ENCODE data around the gene MARCHF3.

The MARCHF3 gene

GRCh38 chr5:126971455-126972031 is 58.8 kb downstream of the MARCHF3 start:
- Histone ChIP-seq H3K23ac (ENCODE audit: low read length) (no peak overlapping the region), H2BK5ac (ENCODE audit: low read length) (no peak overlapping the region), H3K27me3 (ENCODE audit: insufficient read depth, low read length, poor library complexity) (no peaks in the 10 kb centered on the region), H4K8ac (ENCODE audit: low read depth, low read length) (no peak overlapping the region), H3K18ac (ENCODE audit: low read length) (no peak overlapping the region), H3K27ac (ENCODE audit: low read depth, low read length) (no peak overlapping the region), H3K9ac (ENCODE audit: low read length) (no peak overlapping the region), H3K56ac (ENCODE audit: low read length) (no peak overlapping the region), H2BK15ac (replicated peaks; ENCODE audit: low read depth) (no peak overlapping the region), H3K4ac (ENCODE audit: low read depth, low read length) (no peak overlapping the region), H3K79me1 (ENCODE audit: low read length) (no peaks in the 10 kb centered on the region), H3K4me2 (ENCODE audit: low read length) (no peak overlapping the region), H2BK120ac (ENCODE audit: low read depth, low read length) (no peak overlapping the region), H3K36me3 (ENCODE audit: control insufficient read depth, insufficient read depth, low read length) (no peaks in the 10 kb centered on the region), H2AK5ac (ENCODE audit: low read length) (no peak overlapping the region), H3K4me1 (ENCODE audit: control insufficient read depth, low read depth, low read length) (peaks cover 4% of the 10 kb centered on the region), H3K4me3 (ENCODE audit: low read length) (no peak overlapping the region), H4K5ac (ENCODE audit: low read length) (no peak overlapping the region), H3K79me2 (ENCODE audit: control insufficient read depth, insufficient read depth, low read length) (no peaks in the 10 kb centered on the region)
- no CpG with 5 or more reads among the region's 1 CpG for WGBS (ENCODE audit: extremely low coverage, insufficient coverage, low lambda C conversion rate)
- DNase-seq: no peak

GRCh38 chr5:126970517-126971017 is 59.8 kb downstream of the MARCHF3 start:
- Histone ChIP-seq H3K27ac (ENCODE audit: low read depth, low read length) (no peak overlapping the region), H3K23ac (ENCODE audit: low read length) (no peak overlapping the region), H2BK15ac (replicated peaks; ENCODE audit: low read depth) (no peak overlapping the region)

GRCh38 chr5:126969548-126969947 is 60.8 kb downstream of the MARCHF3 start:
- no peak overlapping the region for H4K5ac ChIP-seq (ENCODE audit: low read length)
- H3K4me1 ChIP-seq (ENCODE audit: control insufficient read depth, low read depth, low read length): peaks cover 4% of the 10 kb centered on the region
- H4K8ac ChIP-seq (ENCODE audit: low read depth, low read length): no peak overlapping the region
- no peak overlapping the region for H2BK15ac ChIP-seq (replicated peaks; ENCODE audit: low read depth)
- H2AK5ac ChIP-seq (ENCODE audit: low read length): no peak overlapping the region
- no peak overlapping the region for H3K56ac ChIP-seq (ENCODE audit: low read length)
- no peaks in the 10 kb centered on the region for H3K79me2 ChIP-seq (ENCODE audit: control insufficient read depth, insufficient read depth, low read length)
- H3K23ac ChIP-seq (ENCODE audit: low read length): no peak overlapping the region
- H3K27ac ChIP-seq (ENCODE audit: low read depth, low read length): no peak overlapping the region
- no peak overlapping the region for H2BK120ac ChIP-seq (ENCODE audit: low read depth, low read length)
- no peak overlapping the region for H3K9ac ChIP-seq (ENCODE audit: low read length)
- no peak overlapping the region for H3K4me2 ChIP-seq (ENCODE audit: low read length)
- H3K79me1 ChIP-seq (ENCODE audit: low read length): no peaks in the 10 kb centered on the region
- no peak overlapping the region for H3K18ac ChIP-seq (ENCODE audit: low read length)
- no CpG with 5 or more reads among the region's 2 CpGs for WGBS (ENCODE audit: extremely low coverage, insufficient coverage, low lambda C conversion rate)
- no peak overlapping the region for H3K4ac ChIP-seq (ENCODE audit: low read depth, low read length)
- H3K4me3 ChIP-seq (ENCODE audit: low read length): no peak overlapping the region
- no peaks in the 10 kb centered on the region for H3K36me3 ChIP-seq (ENCODE audit: control insufficient read depth, insufficient read depth, low read length)
- H3K27me3 ChIP-seq (ENCODE audit: insufficient read depth, low read length, poor library complexity): no peaks in the 10 kb centered on the region
- no peak overlapping the region for H2BK5ac ChIP-seq (ENCODE audit: low read length)
- DNase-seq: no peak

More at GRCh38 chr5:126970517-126971017, 59.8 kb downstream of the MARCHF3 start:
- Histone ChIP-seq H3K4me1 (ENCODE audit: control insufficient read depth, low read depth, low read length) (peaks cover 4% of the 10 kb centered on the region), H2BK5ac (ENCODE audit: low read length) (no peak overlapping the region), H2AK5ac (ENCODE audit: low read length) (no peak overlapping the region), H3K79me1 (ENCODE audit: low read length) (no peaks in the 10 kb centered on the region), H3K4me2 (ENCODE audit: low read length) (no peak overlapping the region), H4K5ac (ENCODE audit: low read length) (no peak overlapping the region), H3K79me2 (ENCODE audit: control insufficient read depth, insufficient read depth, low read length) (no peaks in the 10 kb centered on the region), H3K27me3 (ENCODE audit: insufficient read depth, low read length, poor library complexity) (no peaks in the 10 kb centered on the region), H4K8ac (ENCODE audit: low read depth, low read length) (no peak overlapping the region), H3K4ac (ENCODE audit: low read depth, low read length) (no peak overlapping the region), H3K36me3 (ENCODE audit: control insufficient read depth, insufficient read depth, low read length) (no peaks in the 10 kb centered on the region), H2BK120ac (ENCODE audit: low read depth, low read length) (no peak overlapping the region), H3K56ac (ENCODE audit: low read length) (no peak overlapping the region), H3K4me3 (ENCODE audit: low read length) (no peak overlapping the region), H3K9ac (ENCODE audit: low read length) (no peak overlapping the region), H3K18ac (ENCODE audit: low read length) (no peak overlapping the region)
- no CpG with 5 or more reads among the region's 2 CpGs for WGBS (ENCODE audit: extremely low coverage, insufficient coverage, low lambda C conversion rate)
- DNase-seq: no peak

GRCh38 chr5:126967808-126968466 is 62.4 kb downstream of the MARCHF3 start:
- H3K27ac ChIP-seq (ENCODE audit: low read depth, low read length): no peak overlapping the region
- H3K56ac ChIP-seq (ENCODE audit: low read length): no peak overlapping the region
- H2BK120ac ChIP-seq (ENCODE audit: low read depth, low read length): no peak overlapping the region
- no peaks in the 10 kb centered on the region for H3K79me2 ChIP-seq (ENCODE audit: control insufficient read depth, insufficient read depth, low read length)
- H3K4me1 ChIP-seq (ENCODE audit: control insufficient read depth, low read depth, low read length): peaks cover 4% of the 10 kb centered on the region
- no peak overlapping the region for H2BK5ac ChIP-seq (ENCODE audit: low read length)
- H2AK5ac ChIP-seq (ENCODE audit: low read length): no peak overlapping the region
- no peak overlapping the region for H3K23ac ChIP-seq (ENCODE audit: low read length)
- H3K4me3 ChIP-seq (ENCODE audit: low read length): no peak overlapping the region
- no peak for DNase-seq
- no peak overlapping the region for H3K4me2 ChIP-seq (ENCODE audit: low read length)
- no peak overlapping the region for H3K4ac ChIP-seq (ENCODE audit: low read depth, low read length)
- no peak overlapping the region for H4K8ac ChIP-seq (ENCODE audit: low read depth, low read length)
- H4K5ac ChIP-seq (ENCODE audit: low read length): no peak overlapping the region
- H3K9ac ChIP-seq (ENCODE audit: low read length): no peak overlapping the region
- H3K27me3 ChIP-seq (ENCODE audit: insufficient read depth, low read length, poor library complexity): no peaks in the 10 kb centered on the region
- H2BK15ac ChIP-seq (replicated peaks; ENCODE audit: low read depth): no peak overlapping the region
- no peak overlapping the region for H3K18ac ChIP-seq (ENCODE audit: low read length)
- no CpG with 5 or more reads among the region's 2 CpGs for WGBS (ENCODE audit: extremely low coverage, insufficient coverage, low lambda C conversion rate)
- no peaks in the 10 kb centered on the region for H3K79me1 ChIP-seq (ENCODE audit: low read length)
- no peaks in the 10 kb centered on the region for H3K36me3 ChIP-seq (ENCODE audit: control insufficient read depth, insufficient read depth, low read length)

GRCh38 chr5:126965487-126965886 is 64.9 kb downstream of the MARCHF3 start:
- no peak overlapping the region for H2BK5ac ChIP-seq (ENCODE audit: low read length)
- H3K56ac ChIP-seq (ENCODE audit: low read length): no peak overlapping the region
- no peak overlapping the region for H3K4me3 ChIP-seq (ENCODE audit: low read length)
- H3K27me3 ChIP-seq (ENCODE audit: insufficient read depth, low read length, poor library complexity): no peaks in the 10 kb centered on the region
- H3K23ac ChIP-seq (ENCODE audit: low read length): no peak overlapping the region
- H3K4me2 ChIP-seq (ENCODE audit: low read length): no peak overlapping the region
- H3K79me2 ChIP-seq (ENCODE audit: control insufficient read depth, insufficient read depth, low read length): no peaks in the 10 kb centered on the region
- H2AK5ac ChIP-seq (ENCODE audit: low read length): no peak overlapping the region
- no peak overlapping the region for H2BK120ac ChIP-seq (ENCODE audit: low read depth, low read length)
- no peak overlapping the region for H2BK15ac ChIP-seq (replicated peaks; ENCODE audit: low read depth)
- H4K5ac ChIP-seq (ENCODE audit: low read length): no peak overlapping the region
- H4K8ac ChIP-seq (ENCODE audit: low read depth, low read length): no peak overlapping the region
- no peak overlapping the region for H3K27ac ChIP-seq (ENCODE audit: low read depth, low read length)
- H3K79me1 ChIP-seq (ENCODE audit: low read length): no peaks in the 10 kb centered on the region
- H3K4me1 ChIP-seq (ENCODE audit: control insufficient read depth, low read depth, low read length): no peaks in the 10 kb centered on the region
- no peak overlapping the region for H3K4ac ChIP-seq (ENCODE audit: low read depth, low read length)
- DNase-seq: no peak
- no peak overlapping the region for H3K18ac ChIP-seq (ENCODE audit: low read length)
- no peak overlapping the region for H3K9ac ChIP-seq (ENCODE audit: low read length)
- no peaks in the 10 kb centered on the region for H3K36me3 ChIP-seq (ENCODE audit: control insufficient read depth, insufficient read depth, low read length)

GRCh38 chr5:126965061-126965475 is 65.3 kb downstream of the MARCHF3 start:
- Histone ChIP-seq H2BK5ac (ENCODE audit: low read length) (no peak overlapping the region), H3K9ac (ENCODE audit: low read length) (no peak overlapping the region), H3K4ac (ENCODE audit: low read depth, low read length) (no peak overlapping the region), H2AK5ac (ENCODE audit: low read length) (no peak overlapping the region), H3K79me2 (ENCODE audit: control insufficient read depth, insufficient read depth, low read length) (no peaks in the 10 kb centered on the region), H3K4me3 (ENCODE audit: low read length) (no peak overlapping the region), H3K23ac (ENCODE audit: low read length) (no peak overlapping the region), H2BK120ac (ENCODE audit: low read depth, low read length) (no peak overlapping the region), H3K18ac (ENCODE audit: low read length) (no peak overlapping the region), H3K36me3 (ENCODE audit: control insufficient read depth, insufficient read depth, low read length) (no peaks in the 10 kb centered on the region), H4K8ac (ENCODE audit: low read depth, low read length) (no peak overlapping the region), H3K4me1 (ENCODE audit: control insufficient read depth, low read depth, low read length) (no peaks in the 10 kb centered on the region), H3K27ac (ENCODE audit: low read depth, low read length) (no peak overlapping the region), H3K56ac (ENCODE audit: low read length) (no peak overlapping the region), H3K4me2 (ENCODE audit: low read length) (no peak overlapping the region), H2BK15ac (replicated peaks; ENCODE audit: low read depth) (no peak overlapping the region), H4K5ac (ENCODE audit: low read length) (no peak overlapping the region), H3K27me3 (ENCODE audit: insufficient read depth, low read length, poor library complexity) (no peaks in the 10 kb centered on the region), H3K79me1 (ENCODE audit: low read length) (no peaks in the 10 kb centered on the region)
- no peak for DNase-seq
- no CpG with 5 or more reads among the region's 2 CpGs for WGBS (ENCODE audit: extremely low coverage, insufficient coverage, low lambda C conversion rate)

Measured in mesendoderm (in vitro differentiated cells).